Neural cell (in vitro differentiated cells): Measurements from ENCODE around the gene PRICKLE2. TPM values are rescaled to one million over a fixed set of nuclear protein-coding genes. Genes with fewer than 3 reads are reported as not detected.

ENCODE experiments used
- H2AFZ ChIP-seq: fragments of 200-600, 300-800 bp; sonication (generic), shearing (Covaris generic); 2 replicates; pipeline ENCODE4 v1.6.0; 2014; ENCODE audit warnings: low read depth, mild to moderate bottlenecking, antibody characterized with exemption, low read length, moderate library complexity
- H3F3A ChIP-seq: fragments of 200-600 bp; shearing (Covaris generic); 2 replicates; pipeline ENCODE4 v1.6.1; 2016; ENCODE audit warnings: mild to moderate bottlenecking, moderate library complexity, mixed read lengths, antibody characterized with exemption, low read length; ENCODE audit not compliant: insufficient read depth, poor library complexity, severe bottlenecking
- H3K27ac ChIP-seq: fragments of 200-600, 300-800 bp; sonication (generic), shearing (Covaris generic); 2 replicates; pipeline ENCODE4 v1.5.1; 2014; ENCODE audit warnings: mild to moderate bottlenecking, low read length, moderate library complexity
- H3K27me3 ChIP-seq: fragments of 300-800, 200-600 bp; sonication (generic), shearing (Covaris generic); 2 replicates; pipeline ENCODE4 v1.6.0; 2014; ENCODE audit warnings: mild to moderate bottlenecking, low read depth, low read length, moderate library complexity; ENCODE audit not compliant: insufficient read depth
- H3K36me3 ChIP-seq: fragments of 300-800, 200-600 bp; sonication (generic), shearing (Covaris generic); 2 replicates; pipeline ENCODE4 v1.5.1; 2014; ENCODE audit warnings: mild to moderate bottlenecking, antibody characterized with exemption, low read length, moderate library complexity; ENCODE audit not compliant: insufficient read depth
- H3K4me2 ChIP-seq: fragments of 300-800, 200-600 bp; sonication (generic), shearing (Covaris generic); 2 replicates; pipeline ENCODE4 v1.6.0; 2014; ENCODE audit warnings: mild to moderate bottlenecking, low read length
- H3K4me3 ChIP-seq: fragments of 300-800, 200-600 bp; sonication (generic), shearing (Covaris generic); 2 replicates; pipeline ENCODE4 v1.5.1; 2014; ENCODE audit warnings: mild to moderate bottlenecking, low read length, moderate library complexity
- H3K79me2 ChIP-seq: fragments of 200-600 bp; shearing (Covaris generic); replicated peaks from 2 replicates; pipeline ENCODE4 v1.6.0; 2014; ENCODE audit warnings: mild to moderate bottlenecking, low read length, moderate library complexity; ENCODE audit not compliant: insufficient read depth
- H3K9ac ChIP-seq: fragments of 300-800, 200-600 bp; sonication (generic), shearing (Covaris generic); 2 replicates; pipeline ENCODE4 v1.6.1; 2016; ENCODE audit warnings: mild to moderate bottlenecking, low read length, mixed read lengths
- H3K9me2 ChIP-seq: fragments of 200-600 bp; shearing (Covaris generic); 2 replicates; pipeline ENCODE4 v1.6.1; 2016; ENCODE audit warnings: mild to moderate bottlenecking, low read length, mixed read lengths; ENCODE audit not compliant: insufficient read depth
- H3K9me3 ChIP-seq: fragments of 200-600, 300-800 bp; sonication (generic), shearing (Covaris generic); 2 replicates; pipeline ENCODE4 v1.6.1; 2016; ENCODE audit warnings: mild to moderate bottlenecking, mixed run types, low read length, moderate library complexity, mixed read lengths
- H4K20me1 ChIP-seq: fragments of 200-600 bp; shearing (Covaris generic); 2 replicates; pipeline ENCODE4 v1.6.1; 2016; ENCODE audit warnings: mild to moderate bottlenecking, mixed run types; ENCODE audit not compliant: insufficient read depth
- EP300 ChIP-seq: fragments of 450-650 bp; conservative IDR thresholded peaks from 2 replicates; pipeline ENCODE4 v1.6.1; 2014; ENCODE audit warnings: antibody characterized with exemption, mild to moderate bottlenecking, moderate library complexity; ENCODE audit not compliant: poor library complexity, severe bottlenecking
- EZH2 ChIP-seq: fragments of 200-600, 300-800 bp; shearing (Covaris generic), sonication (generic); IDR thresholded peaks from 2 replicates; pipeline ENCODE4 v1.6.1; 2014; ENCODE audit warnings: antibody characterized with exemption, low read length, borderline replicate concordance, mild to moderate bottlenecking; ENCODE audit not compliant: insufficient read depth, poor library complexity, severe bottlenecking
- MXI1 ChIP-seq: fragments of 450-650 bp; conservative IDR thresholded peaks from 2 replicates; pipeline ENCODE4 v1.6.1; 2014; ENCODE audit warnings: antibody characterized with exemption, mild to moderate bottlenecking; ENCODE audit not compliant: poor library complexity, severe bottlenecking
- POLR2AphosphoS5 ChIP-seq: IDR thresholded peaks from 2 replicates; pipeline ENCODE4 v1.6.1; 2012
- RAD21 ChIP-seq: fragments of 450-650 bp; conservative IDR thresholded peaks from 2 replicates; pipeline ENCODE4 v1.6.1; 2014; ENCODE audit warnings: antibody characterized with exemption, mild to moderate bottlenecking, moderate library complexity
- SMC3 ChIP-seq: fragments of 450-650 bp; conservative IDR thresholded peaks from 2 replicates; pipeline ENCODE4 v1.6.1; 2014; ENCODE audit warnings: antibody characterized with exemption, mild to moderate bottlenecking, moderate library complexity; ENCODE audit not compliant: poor library complexity
- TAF1 ChIP-seq: IDR thresholded peaks from 2 replicates; pipeline ENCODE4 v1.6.1; 2012; ENCODE audit warnings: low read depth
- polyA plus RNA-seq: library from polyadenylated mRNA; depleted of rRNA; stranded (reverse); fragments of >200 nt; gene quantifications from 2 replicates; pipeline ENCODE4 v1.2.3, GENCODE V29; 2014
- TF ChIP-seq, protein P1 (sequence below): fragments of 450-650 bp; IDR thresholded peaks from 2 replicates; pipeline ENCODE4 v1.5.1; 2014; ENCODE audit warnings: antibody characterized with exemption, mild to moderate bottlenecking, moderate library complexity; ENCODE audit not compliant: poor library complexity, severe bottlenecking
- TF ChIP-seq, protein P2 (sequence below): IDR thresholded peaks from 2 replicates; pipeline ENCODE4 v1.6.1; 2012; ENCODE audit warnings: borderline replicate concordance

The PRICKLE2 gene
- polyA plus RNA-seq, 1 donor from 2014 or later: 8.7 TPM

GRCh38 chr3:64229903-64230302 lies 4.6 kb upstream of the PRICKLE2 start:
- no peaks in the 10 kb centered on the region for H3K36me3 ChIP-seq
- no peaks in the 10 kb centered on the region for H4K20me1 ChIP-seq
- no peak overlapping the region for H2AFZ ChIP-seq
- H3K9me3 ChIP-seq: no peaks in the 10 kb centered on the region
- H3K4me2 ChIP-seq: no peak overlapping the region
- H3F3A ChIP-seq: no peaks in the 10 kb centered on the region
- no peaks in the 10 kb centered on the region for H3K9me2 ChIP-seq
- H3K4me3 ChIP-seq: no peak overlapping the region
- no peak overlapping the region for H3K27ac ChIP-seq
- H3K79me2 ChIP-seq: no peaks in the 10 kb centered on the region
- no peak overlapping the region for H3K9ac ChIP-seq
- TF ChIP-seq EZH2 (no peak), EP300 (no peak), MXI1 (no peak), POLR2AphosphoS5 (no peak), SMC3 (no peak), TAF1 (no peak), RAD21 (no peak)
- TF ChIP-seq, protein P1, sequence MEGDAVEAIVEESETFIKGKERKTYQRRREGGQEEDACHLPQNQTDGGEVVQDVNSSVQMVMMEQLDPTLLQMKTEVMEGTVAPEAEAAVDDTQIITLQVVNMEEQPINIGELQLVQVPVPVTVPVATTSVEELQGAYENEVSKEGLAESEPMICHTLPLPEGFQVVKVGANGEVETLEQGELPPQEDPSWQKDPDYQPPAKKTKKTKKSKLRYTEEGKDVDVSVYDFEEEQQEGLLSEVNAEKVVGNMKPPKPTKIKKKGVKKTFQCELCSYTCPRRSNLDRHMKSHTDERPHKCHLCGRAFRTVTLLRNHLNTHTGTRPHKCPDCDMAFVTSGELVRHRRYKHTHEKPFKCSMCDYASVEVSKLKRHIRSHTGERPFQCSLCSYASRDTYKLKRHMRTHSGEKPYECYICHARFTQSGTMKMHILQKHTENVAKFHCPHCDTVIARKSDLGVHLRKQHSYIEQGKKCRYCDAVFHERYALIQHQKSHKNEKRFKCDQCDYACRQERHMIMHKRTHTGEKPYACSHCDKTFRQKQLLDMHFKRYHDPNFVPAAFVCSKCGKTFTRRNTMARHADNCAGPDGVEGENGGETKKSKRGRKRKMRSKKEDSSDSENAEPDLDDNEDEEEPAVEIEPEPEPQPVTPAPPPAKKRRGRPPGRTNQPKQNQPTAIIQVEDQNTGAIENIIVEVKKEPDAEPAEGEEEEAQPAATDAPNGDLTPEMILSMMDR: no peak
- TF ChIP-seq, protein P2, sequence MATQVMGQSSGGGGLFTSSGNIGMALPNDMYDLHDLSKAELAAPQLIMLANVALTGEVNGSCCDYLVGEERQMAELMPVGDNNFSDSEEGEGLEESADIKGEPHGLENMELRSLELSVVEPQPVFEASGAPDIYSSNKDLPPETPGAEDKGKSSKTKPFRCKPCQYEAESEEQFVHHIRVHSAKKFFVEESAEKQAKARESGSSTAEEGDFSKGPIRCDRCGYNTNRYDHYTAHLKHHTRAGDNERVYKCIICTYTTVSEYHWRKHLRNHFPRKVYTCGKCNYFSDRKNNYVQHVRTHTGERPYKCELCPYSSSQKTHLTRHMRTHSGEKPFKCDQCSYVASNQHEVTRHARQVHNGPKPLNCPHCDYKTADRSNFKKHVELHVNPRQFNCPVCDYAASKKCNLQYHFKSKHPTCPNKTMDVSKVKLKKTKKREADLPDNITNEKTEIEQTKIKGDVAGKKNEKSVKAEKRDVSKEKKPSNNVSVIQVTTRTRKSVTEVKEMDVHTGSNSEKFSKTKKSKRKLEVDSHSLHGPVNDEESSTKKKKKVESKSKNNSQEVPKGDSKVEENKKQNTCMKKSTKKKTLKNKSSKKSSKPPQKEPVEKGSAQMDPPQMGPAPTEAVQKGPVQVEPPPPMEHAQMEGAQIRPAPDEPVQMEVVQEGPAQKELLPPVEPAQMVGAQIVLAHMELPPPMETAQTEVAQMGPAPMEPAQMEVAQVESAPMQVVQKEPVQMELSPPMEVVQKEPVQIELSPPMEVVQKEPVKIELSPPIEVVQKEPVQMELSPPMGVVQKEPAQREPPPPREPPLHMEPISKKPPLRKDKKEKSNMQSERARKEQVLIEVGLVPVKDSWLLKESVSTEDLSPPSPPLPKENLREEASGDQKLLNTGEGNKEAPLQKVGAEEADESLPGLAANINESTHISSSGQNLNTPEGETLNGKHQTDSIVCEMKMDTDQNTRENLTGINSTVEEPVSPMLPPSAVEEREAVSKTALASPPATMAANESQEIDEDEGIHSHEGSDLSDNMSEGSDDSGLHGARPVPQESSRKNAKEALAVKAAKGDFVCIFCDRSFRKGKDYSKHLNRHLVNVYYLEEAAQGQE: no peak
- H3K27me3 ChIP-seq: no peaks in the 10 kb centered on the region

- Histone ChIP-seq H3K36me3 (no peaks in the 10 kb centered on the region), H3K79me2 (no peaks in the 10 kb centered on the region), H3K27ac (no peak overlapping the region), H3K9me2 (no peaks in the 10 kb centered on the region), H2AFZ (no peak overlapping the region), H3F3A (no peaks in the 10 kb centered on the region), H3K4me3 (no peak overlapping the region), H3K27me3 (no peaks in the 10 kb centered on the region), H3K4me2 (no peak overlapping the region), H4K20me1 (no peaks in the 10 kb centered on the region), H3K9ac (no peak overlapping the region), H3K9me3 (no peaks in the 10 kb centered on the region)
- TF ChIP-seq, protein P2: no peak
- TF ChIP-seq TAF1: no peak
- TF ChIP-seq RAD21: no peak
Observed at GRCh38 chr3:64228110-64228509, 2.8 kb upstream of the PRICKLE2 start.
